MG63 (cell line): ENCODE data around the gene NDUFA6. TPM values are rescaled to one million over a fixed set of nuclear protein-coding genes. Genes with fewer than 3 reads are reported as not detected.
"Not testable (repeated sequence)": the region's sequence is repeated elsewhere in the genome, so short reads cannot be mapped to it uniquely, and the experiment has no call there.

ENCODE experiments used
- DNase-seq: peaks from one replicate; pipeline ENCODE4 v3.0.0-alpha.2; 2020
- H3K27me3 ChIP-seq: fragments of 250-450 bp; sonication (Bioruptor Pico); 2 replicates; pipeline ENCODE4 v1.5.1; 2020; ENCODE audit warnings: mild to moderate bottlenecking, moderate library complexity
- H3K36me3 ChIP-seq: fragments of 250-450 bp; sonication (Bioruptor Pico); 2 replicates; pipeline ENCODE4 v1.5.1; 2020; ENCODE audit warnings: mild to moderate bottlenecking, moderate library complexity
- H3K4me3 ChIP-seq: fragments of 250-450 bp; sonication (Bioruptor Pico); 2 replicates; pipeline ENCODE4 v1.5.1; 2020; ENCODE audit warnings: mild to moderate bottlenecking, moderate library complexity
- H3K9me3 ChIP-seq: fragments of 250-450 bp; sonication (Bioruptor Pico); 2 replicates; pipeline ENCODE4 v1.5.1; 2020; ENCODE audit warnings: mild to moderate bottlenecking, moderate library complexity
- total RNA-seq: library from RNA; depleted of rRNA; stranded (reverse); fragments of >200 nt; shearing (Covaris generic); gene quantifications from 2 replicates; pipeline ENCODE4 v1.2.3, GENCODE V29; 2014; ENCODE audit warnings: low replicate concordance; rRNA removed

Gene NDUFA6
- 62.0 and 91.3 TPM in 2 replicates for total RNA-seq

DNA sequence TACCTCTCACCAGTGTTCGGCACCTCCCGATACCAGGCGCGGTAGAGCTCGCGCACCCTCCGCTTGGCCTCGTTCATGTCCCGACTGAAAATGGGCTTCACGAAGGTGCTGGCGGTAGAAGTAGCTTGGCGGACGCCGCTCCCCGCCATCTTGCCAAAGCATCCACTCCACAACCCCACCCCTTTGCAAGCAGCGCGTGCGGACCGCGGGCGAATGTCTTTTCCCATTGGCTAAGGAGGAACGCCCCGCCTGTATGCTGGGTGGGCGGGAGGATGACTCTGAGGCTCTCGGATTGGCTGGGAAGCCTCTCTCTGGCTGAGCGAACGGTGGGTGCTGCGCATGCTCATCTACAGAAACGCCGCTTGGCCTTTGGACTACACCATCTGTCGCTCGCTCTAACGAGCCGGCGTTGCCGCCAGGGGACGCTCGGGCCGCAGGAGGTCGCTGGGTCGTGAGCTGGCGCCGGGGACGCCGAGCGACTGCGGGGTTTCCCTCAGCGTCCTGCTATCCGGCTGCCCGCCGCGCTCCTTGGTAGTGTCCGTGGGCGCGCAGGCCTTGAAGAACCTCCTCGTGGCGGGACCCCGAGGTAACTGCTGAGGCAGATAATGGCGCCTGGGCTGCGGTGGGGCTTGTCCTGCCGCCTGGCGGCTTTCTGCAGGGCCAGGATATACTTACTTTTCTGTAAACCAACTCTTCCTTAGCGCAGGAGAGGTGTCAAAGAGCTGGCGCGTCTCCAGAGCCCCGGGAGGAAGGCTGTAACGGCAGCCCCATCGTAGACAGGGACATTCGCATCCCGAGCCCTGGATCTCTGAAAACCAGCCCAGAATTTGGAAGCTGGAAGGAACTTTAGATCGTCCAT, at the start of gene NDUFA6:
NDUFA6 (minus strand) TSS at position 177 of the 859 bp plus-strand sequence; CDS start at position 149, 28 bp downstream.
- no peaks in the 10 kb centered on the region for H3K9me3 ChIP-seq

DNA sequence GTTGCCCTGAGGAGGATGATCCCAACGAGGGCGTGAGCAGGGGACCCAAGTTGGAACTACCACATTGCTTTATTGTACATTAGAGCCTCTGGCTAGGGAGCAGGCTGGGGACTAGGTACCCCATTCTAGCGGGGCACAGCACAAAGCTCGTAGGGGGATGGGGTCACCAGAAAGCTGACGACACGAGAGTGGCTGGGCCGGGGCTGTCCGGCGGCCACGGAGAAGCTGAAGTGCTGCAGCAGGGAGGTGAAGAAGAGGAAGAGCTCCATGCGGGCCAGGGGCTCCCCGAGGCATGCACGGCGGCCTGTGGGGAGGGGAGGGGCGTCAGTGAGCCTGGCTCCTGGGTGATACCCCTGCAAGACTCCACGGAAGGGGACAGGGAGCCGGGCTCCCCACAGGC, 49.6 kb upstream of the NDUFA6 start:
- H3K27me3 ChIP-seq: not testable (repeated sequence)

More for the DNA sequence above, at the start of gene NDUFA6:
- peak; percentile 98 for DNase-seq
- Histone ChIP-seq H3K27me3 (no peaks in the 10 kb centered on the region), H3K36me3 (peaks cover 23% of the 10 kb centered on the region), H3K4me3 (peak within 1 kb of the TSS; percentile 75)

DNA sequence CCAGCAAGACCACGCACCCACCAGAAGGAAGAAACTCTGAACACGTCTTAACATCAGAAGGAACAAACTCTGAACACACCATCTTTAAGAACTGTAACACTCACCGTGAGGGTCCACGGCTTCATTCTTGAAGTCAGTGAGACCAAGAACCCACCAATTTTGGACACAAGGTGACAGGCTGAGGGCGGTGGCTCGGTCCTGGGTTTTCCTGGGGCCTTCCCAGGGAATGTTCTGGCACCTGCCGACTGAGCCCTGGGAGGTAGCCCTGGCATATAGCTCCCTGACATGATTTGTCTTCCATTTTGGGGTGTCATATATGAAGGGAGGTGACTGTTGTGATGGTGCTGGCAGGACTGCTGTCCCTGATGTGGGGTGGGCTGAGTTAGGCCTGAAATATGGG, 48.9 kb upstream of the NDUFA6 start:
- not testable (repeated sequence) for H3K36me3 ChIP-seq, H3K9me3 ChIP-seq, H3K27me3 ChIP-seq, DNase-seq, H3K4me3 ChIP-seq

More for the DNA sequence above, 49.6 kb upstream of the NDUFA6 start:
- H3K36me3 ChIP-seq, H3K4me3 ChIP-seq, DNase-seq, H3K9me3 ChIP-seq: not testable (repeated sequence)

DNA sequence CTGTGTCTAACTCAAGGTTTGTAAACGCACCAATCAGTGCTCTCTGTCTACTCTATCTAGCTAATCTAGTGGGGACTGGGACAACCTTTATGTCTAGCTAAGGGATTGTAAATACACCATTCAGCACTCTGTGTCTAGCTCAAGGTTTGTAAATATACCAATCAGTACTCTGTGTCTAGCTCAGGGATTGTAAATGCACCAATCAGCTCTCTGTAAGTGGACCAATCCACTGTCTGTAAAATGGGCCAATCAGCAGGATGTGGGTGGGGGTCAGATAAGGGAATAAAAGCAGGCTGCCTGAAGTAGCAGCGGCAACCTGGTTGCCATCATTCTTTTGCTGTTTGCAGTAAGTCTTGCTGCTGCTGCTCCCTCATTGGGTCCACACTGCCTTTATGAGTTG, 48.4 kb upstream of the NDUFA6 start:
- Histone ChIP-seq H3K4me3 (no peak overlapping the region), H3K36me3 (no peaks in the 10 kb centered on the region), H3K27me3 (no peaks in the 10 kb centered on the region), H3K9me3 (no peaks in the 10 kb centered on the region)
- DNase-seq: no peak

DNA sequence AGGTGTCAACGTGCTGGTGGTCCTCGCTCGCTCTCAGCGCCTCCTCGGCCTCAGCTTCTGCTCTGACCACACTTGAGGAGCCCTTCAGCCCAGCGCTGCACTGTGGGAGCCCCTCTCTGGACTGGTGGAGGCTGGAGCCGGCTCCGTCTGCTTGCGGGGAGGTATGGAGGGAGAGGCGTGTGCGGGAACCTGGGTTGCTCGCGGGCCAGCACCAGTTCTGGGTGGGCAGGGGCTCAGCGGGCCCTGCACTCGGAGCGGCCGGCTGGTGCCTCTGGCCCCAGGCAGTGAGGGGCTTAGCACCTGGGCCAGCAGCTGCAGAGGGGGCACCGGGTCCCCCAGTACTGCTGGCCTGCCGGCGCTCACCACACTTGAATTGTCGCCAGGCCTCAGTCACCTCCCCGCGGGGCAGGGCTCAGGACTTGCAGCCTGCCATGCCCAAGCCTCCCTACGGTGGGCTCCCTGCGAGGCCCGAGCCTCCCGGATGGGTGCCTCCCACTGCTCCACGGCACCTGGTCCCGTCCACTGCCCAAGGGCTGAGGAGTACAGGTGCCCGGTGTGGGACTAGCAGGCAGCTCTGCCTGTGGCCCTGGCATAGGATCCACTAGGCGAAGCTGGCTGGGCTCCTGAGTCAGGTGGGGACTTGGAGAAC, 47.7 kb upstream of the NDUFA6 start:
- no peak for DNase-seq
- 0 out of 2 replicates have a peak, but pooled peaks cover 2% of the 10 kb centered on the region for H3K9me3 ChIP-seq
- no peaks in the 10 kb centered on the region for H3K27me3 ChIP-seq
- no peaks in the 10 kb centered on the region for H3K36me3 ChIP-seq
- H3K4me3 ChIP-seq: no peak overlapping the region

DNA sequence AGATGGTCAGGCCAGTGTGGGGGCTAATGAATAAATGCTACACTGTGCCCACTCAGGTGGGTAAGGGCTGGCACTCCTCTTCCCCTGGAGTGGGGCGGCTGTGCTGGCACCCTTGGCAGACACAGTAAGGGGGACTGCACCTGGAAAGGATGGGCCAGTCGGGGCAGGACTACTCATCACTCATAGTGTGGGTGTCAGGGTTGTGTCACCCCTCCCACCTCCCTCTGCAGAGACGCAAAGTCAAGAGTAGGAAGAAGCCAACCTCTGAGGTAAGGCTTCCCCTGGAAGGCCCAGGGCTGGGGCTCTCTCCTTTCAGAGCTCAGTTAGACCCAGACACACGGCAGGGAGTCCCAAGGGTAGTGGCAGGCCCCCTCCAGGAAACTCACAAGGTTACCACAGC, 45.1 kb upstream of the NDUFA6 start:
- not testable (repeated sequence) for H3K36me3 ChIP-seq, H3K9me3 ChIP-seq, H3K4me3 ChIP-seq, DNase-seq, H3K27me3 ChIP-seq

DNA sequence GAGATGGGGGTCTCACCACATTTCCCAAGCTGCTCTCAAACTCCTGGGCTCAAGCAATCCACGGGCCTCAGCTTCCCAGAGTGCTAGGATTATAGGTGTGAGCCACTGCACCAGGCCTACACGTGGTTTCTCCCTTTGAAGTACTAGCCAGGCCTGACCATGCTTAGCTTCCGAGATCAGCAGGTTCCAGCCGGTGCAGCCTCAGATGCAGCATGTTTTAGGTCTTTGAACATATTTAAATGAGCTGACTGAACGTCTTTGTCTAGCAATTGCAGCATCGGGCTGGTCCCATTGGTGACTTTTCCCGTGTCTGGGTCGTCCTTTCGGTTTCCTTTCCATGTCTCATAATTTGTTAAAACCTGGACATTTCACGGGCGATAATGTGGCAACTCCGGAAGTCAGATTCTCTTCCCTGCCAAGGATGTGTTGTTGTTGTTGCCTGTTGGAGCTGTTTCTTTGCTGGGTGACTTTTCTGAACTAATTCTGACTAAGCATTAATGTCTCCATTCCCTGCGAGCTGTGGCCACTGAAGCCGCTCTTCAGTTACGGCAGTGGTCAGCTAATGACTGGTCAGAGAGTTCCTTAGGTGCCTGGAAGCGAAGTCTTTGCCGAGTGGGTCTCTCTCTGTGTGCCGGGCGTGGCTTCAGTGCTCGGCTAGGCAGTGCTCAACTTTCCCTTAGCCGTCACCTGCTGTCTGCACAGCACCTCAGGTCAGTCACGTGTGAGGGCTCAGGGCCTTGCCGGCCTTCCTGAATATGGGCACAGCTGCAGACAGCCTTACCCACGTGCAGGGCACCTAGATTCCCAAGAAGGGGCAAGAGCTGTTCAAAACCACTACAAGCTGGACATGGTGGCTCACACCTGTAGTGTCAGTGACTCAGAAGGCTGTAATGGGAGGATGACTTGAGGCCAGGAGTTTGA, 43.8 kb upstream of the NDUFA6 start:
- DNase-seq: no peak

DNA sequence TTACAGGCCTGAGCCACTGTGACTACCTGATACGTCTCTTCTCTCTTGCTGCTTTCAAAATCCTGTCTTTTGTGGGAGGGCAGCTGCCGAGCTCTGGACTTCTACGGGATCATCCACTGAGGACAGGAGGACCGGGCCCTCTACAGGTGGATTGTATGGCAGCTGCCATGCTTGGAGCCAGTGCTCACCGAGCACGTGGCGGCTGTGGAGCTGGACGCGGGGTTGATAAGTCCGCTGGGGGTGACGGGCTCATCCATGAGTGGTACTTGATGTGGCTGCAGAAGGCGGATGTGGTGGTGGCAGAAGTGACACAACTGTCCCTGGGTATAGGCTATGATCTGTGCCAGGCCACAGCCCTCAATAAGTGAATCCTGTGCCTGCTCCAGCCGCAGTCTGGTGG, 41.9 kb upstream of the NDUFA6 start:
- Histone ChIP-seq H3K9me3 (peaks cover 5% of the 10 kb centered on the region; the same call in 1 of the 2 replicates), H3K36me3 (no peaks in the 10 kb centered on the region), H3K4me3 (no peak overlapping the region), H3K27me3 (no peaks in the 10 kb centered on the region)
- DNase-seq: no peak

More for the DNA sequence above, 43.8 kb upstream of the NDUFA6 start:
- Histone ChIP-seq H3K27me3 (no peaks in the 10 kb centered on the region), H3K36me3 (no peaks in the 10 kb centered on the region), H3K4me3 (no peak overlapping the region), H3K9me3 (peaks cover 5% of the 10 kb centered on the region; the same call in 1 of the 2 replicates)

DNA sequence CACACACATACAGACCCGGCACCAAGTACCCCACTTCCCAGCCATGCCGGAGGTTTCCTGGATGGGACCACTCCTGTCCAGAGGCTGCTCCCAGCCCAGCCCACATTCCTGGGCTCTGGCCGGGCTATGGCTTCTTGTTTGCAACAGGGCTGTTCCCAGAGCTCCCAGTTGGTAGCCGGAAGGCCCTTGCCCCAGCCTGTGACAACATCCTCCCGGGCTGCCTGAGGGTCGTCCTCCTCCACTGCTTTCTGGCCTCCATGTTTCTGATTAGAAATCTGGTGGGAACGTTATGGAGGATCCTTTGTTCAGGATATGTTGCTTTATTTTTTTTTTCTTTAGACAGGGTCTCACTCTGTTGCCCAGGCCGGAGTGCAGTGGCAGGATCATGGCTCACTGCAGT, 41.0 kb upstream of the NDUFA6 start:
- DNase-seq: no peak
- Histone ChIP-seq H3K27me3 (no peaks in the 10 kb centered on the region), H3K4me3 (no peak overlapping the region), H3K36me3 (no peaks in the 10 kb centered on the region), H3K9me3 (peaks cover 5% of the 10 kb centered on the region; the same call in 1 of the 2 replicates)

DNA sequence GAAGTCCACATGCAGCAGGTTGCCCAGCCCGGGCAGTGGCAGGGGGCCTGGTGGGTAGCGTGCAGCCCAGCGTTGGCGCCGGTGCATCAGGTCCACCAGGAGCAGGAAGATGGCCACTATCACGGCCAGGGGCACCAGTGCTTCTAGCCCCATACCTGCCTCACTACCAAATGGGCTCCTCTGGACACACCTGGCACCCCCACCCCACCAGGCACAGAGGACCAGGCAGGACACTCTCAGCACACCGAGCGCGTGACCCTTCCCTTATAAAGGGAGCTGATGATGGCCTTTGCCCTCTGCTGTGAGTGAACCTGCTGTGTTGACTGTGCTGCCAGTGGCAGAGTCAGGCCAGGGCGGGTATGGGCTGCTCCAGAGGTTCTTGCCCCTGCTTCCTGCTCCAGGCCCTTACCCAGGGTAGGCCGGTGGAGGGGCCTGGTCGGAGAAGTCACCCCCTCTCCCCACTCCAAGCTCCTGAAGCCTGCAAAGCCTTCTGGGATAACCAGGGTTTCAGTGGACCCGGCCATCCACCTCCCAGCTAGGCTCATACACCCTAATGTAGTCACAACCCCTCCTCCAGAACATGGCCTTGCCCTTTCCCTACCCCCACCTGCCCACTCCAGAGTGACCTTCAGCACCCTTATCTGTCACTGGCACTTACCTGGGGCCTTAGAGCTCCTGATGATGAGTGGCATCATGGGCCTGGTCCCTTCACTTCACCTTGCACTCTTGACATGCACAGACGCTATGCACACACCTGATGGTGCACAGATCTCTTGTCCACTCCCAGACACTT, 40.3 kb upstream of the NDUFA6 start, which contains the start of gene CYP2D6:
CYP2D6 (minus strand) TSS at position 172 of the 793 bp plus-strand sequence; CDS start at position 153, 19 bp downstream.
- not testable (repeated sequence) for H3K9me3 ChIP-seq, DNase-seq, H3K4me3 ChIP-seq, H3K36me3 ChIP-seq, H3K27me3 ChIP-seq

DNA sequence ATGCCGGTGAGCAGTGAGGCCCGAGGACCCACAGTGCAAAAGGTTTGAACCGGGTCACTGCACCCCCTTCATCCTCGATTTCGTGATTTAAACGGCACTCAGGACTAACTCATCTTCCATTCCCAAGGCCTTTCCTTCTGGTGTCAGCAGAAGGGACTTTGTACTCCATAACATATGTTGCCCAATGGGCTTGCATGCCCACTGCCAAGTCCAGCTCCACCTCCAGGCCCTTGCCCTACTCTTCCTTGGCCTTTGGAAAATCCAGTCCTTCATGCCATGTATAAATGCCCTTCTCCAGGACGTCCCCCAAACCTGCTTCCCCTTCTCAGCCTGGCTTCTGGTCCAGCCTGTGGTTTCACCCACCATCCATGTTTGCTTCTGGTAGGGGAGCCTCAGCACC, 39.6 kb upstream of the NDUFA6 start:
- H3K27me3 ChIP-seq, H3K9me3 ChIP-seq, H3K36me3 ChIP-seq, DNase-seq, H3K4me3 ChIP-seq: not testable (repeated sequence)

DNA sequence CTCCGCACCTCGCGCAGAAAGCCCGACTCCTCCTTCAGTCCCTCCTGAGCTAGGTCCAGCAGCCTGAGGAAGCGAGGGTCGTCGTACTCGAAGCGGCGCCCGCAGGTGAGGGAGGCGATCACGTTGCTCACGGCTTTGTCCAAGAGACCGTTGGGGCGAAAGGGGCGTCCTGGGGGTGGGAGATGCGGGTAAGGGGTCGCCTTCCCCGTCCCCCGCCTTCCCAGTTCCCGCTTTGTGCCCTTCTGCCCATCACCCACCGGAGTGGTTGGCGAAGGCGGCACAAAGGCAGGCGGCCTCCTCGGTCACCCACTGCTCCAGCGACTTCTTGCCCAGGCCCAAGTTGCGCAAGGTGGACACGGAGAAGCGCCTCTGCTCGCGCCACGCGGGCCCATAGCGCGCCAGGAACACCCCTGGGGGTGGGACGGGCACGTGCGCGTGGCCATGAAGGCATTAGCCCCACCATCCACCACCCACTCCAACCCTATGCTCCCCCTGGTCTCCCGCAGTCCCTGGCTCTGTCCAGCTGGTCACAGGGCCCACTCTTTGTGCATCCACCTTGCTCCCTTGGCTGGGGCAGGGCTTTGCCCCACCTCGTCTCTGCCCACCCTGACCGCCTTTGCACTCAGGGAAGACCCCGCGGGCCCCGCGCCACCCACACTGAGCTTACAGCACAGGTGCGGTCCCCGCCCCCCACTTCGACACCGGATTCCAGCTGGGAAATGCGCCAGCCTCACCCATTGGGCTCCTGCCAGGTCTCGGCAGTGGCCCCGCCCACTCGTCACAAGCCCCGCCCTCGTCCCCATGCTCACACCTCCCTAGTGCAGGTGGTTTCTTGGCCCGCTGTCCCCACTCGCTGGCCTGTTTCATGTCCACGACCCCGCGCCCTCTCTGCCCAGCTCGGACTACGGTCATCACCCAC, 38.5 kb upstream of the NDUFA6 start:
- H3K27me3 ChIP-seq, H3K4me3 ChIP-seq, H3K36me3 ChIP-seq, H3K9me3 ChIP-seq, DNase-seq: not testable (repeated sequence)

DNA sequence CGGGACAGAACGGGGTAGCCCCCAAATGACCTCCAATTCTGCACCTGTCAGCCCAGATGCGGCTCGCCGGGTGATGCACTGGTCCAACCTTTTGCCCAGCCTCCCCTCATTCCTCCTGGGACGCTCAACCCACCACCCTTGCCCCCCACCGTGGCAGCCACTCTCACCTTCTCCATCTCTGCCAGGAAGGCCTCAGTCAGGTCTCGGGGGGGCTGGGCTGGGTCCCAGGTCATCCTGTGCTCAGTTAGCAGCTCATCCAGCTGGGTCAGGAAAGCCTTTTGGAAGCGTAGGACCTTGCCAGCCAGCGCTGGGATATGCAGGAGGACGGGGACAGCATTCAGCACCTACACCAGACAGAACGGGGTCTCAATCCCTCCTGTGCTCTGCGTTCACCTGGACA, 37.4 kb upstream of the NDUFA6 start:
- H3K36me3 ChIP-seq, DNase-seq, H3K4me3 ChIP-seq, H3K9me3 ChIP-seq, H3K27me3 ChIP-seq: not testable (repeated sequence)

DNA sequence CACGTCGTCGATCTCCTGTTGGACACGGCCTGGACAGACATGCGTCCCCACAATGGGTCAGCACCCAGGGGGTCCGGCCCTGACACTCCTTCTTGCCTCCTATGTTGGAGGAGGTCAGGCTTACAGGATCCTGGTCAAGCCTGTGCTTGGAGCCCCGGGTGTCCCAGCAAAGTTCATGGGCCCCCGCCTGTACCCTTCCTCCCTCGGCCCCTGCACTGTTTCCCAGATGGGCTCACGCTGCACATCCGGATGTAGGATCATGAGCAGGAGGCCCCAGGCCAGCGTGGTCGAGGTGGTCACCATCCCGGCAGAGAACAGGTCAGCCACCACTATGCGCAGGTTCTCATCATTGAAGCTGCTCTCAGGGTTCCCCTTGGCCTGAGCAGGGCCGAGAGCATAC, 37.0 kb upstream of the NDUFA6 start:
- H3K9me3 ChIP-seq: peaks cover 2% of the 10 kb centered on the region; the same call in 1 of the 2 replicates
- no peaks in the 10 kb centered on the region for H3K27me3 ChIP-seq
- DNase-seq: no peak
- H3K36me3 ChIP-seq: no peaks in the 10 kb centered on the region
- no peak overlapping the region for H3K4me3 ChIP-seq

DNA sequence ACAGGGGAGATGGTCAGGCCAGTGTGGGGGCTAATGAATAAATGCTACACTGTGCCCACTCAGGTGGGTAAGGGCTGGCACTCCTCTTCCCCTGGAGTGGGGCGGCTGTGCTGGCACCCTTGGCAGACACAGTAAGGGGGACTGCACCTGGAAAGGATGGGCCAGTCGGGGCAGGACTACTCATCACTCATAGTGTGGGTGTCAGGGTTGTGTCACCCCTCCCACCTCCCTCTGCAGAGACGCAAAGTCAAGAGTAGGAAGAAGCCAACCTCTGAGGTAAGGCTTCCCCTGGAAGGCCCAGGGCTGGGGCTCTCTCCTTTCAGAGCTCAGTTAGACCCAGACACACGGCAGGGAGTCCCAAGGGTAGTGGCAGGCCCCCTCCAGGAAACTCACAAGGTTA, 33.0 kb upstream of the NDUFA6 start:
- not testable (repeated sequence) for H3K36me3 ChIP-seq, DNase-seq, H3K4me3 ChIP-seq, H3K9me3 ChIP-seq, H3K27me3 ChIP-seq
